ENCODE data around the gene HHIPL1.

DNA sequence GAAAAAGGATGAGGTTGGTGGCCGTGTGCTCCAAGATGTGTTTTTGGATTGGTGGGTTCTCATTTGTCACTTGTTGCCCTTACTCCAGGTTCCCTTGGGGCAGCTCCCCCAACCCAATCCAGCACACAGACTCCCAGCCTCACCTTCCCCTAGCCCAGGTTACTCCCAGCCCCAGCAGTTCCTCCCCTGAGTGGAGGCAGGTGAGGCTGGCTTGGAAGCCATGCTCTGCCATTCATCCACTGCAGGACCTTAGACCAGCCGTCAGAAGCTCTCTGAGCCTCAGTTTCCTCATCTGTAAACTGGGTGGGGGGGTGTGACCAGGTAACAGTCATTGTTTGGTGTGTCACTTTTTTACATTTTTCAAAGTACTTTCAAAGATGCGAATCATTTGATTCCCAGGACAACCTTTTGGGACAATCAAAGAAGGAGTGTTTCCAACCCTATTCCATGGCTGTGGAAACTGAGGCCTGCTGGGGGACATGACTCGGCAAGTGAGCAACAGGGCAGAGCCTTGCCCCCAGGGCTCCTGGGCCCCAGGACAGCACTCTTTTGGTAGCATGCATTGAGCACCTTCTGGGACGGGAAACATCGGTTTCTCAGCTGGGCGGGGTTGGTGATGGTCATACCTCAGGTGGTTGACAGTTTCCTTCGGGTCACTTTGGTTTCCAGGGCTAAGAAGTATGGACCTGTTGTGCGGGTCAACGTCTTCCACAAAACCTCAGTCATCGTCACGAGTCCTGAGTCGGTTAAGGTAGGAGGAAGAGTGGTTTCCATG is 46.4 kb downstream of the HHIPL1 start:
- TF ChIP-seq, protein P1, sequence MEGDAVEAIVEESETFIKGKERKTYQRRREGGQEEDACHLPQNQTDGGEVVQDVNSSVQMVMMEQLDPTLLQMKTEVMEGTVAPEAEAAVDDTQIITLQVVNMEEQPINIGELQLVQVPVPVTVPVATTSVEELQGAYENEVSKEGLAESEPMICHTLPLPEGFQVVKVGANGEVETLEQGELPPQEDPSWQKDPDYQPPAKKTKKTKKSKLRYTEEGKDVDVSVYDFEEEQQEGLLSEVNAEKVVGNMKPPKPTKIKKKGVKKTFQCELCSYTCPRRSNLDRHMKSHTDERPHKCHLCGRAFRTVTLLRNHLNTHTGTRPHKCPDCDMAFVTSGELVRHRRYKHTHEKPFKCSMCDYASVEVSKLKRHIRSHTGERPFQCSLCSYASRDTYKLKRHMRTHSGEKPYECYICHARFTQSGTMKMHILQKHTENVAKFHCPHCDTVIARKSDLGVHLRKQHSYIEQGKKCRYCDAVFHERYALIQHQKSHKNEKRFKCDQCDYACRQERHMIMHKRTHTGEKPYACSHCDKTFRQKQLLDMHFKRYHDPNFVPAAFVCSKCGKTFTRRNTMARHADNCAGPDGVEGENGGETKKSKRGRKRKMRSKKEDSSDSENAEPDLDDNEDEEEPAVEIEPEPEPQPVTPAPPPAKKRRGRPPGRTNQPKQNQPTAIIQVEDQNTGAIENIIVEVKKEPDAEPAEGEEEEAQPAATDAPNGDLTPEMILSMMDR (IDR thresholded peaks at IDR 0.05) = no peak
- TF ChIP-seq POLR2A (IDR thresholded peaks at IDR 0.05) = no peak
